Measurements from ENCODE around the gene RBMS2.

The RBMS2 gene

GRCh38 chr12:56634242-56634836 lies 112.7 kb downstream of the RBMS2 start (continued):
- TF ChIP-seq RBAK (tag by site-specific recombination; IDR thresholded peaks at IDR 0.05), result no peak
- no peak for TF ChIP-seq ZNF362 (tag by site-specific recombination; IDR thresholded peaks at IDR 0.05)
- no peak for TF ChIP-seq ZSCAN5A (tag by site-specific recombination; IDR thresholded peaks at IDR 0.05)
- TF ChIP-seq PRDM6 (tag by site-specific recombination; IDR thresholded peaks at IDR 0.05), result no peak
- no peak for TF ChIP-seq ZNF621 (tag by site-specific recombination; IDR thresholded peaks at IDR 0.05)
- TF ChIP-seq GLI2 (tag by site-specific recombination; IDR thresholded peaks at IDR 0.05; ENCODE audit: borderline replicate concordance, low read depth), result no peak
- no peak for TF ChIP-seq FEZF1 (tag by site-specific recombination; IDR thresholded peaks at IDR 0.05)
- TF ChIP-seq ZSCAN16 (tag by site-specific recombination; IDR thresholded peaks at IDR 0.05), result no peak
- TF ChIP-seq ZNF624 (tag by site-specific recombination; IDR thresholded peaks at IDR 0.05), result no peak
- TF ChIP-seq ZNF654 (tag by site-specific recombination; IDR thresholded peaks at IDR 0.05; ENCODE audit: low read depth), result no peak
- TF ChIP-seq ZNF830 (tag by site-specific recombination; IDR thresholded peaks at IDR 0.05; ENCODE audit: low read depth), result no peak
- peak; percentile 32; the same call in 1 of the 2 replicates for TF ChIP-seq KLF9 (tag by site-specific recombination; IDR thresholded peaks at IDR 0.05; ENCODE audit: low read depth)
- no peak for TF ChIP-seq ZBTB21 (tag by site-specific recombination; IDR thresholded peaks at IDR 0.05)
- peak; percentile 39; the same call in 1 of the 2 replicates for TF ChIP-seq KLF10 (tag by site-specific recombination; IDR thresholded peaks at IDR 0.05)
- TF ChIP-seq TRIM28 (IDR thresholded peaks at IDR 0.05; ENCODE audit: borderline replicate concordance, low read length), result no peak
- TF ChIP-seq ZSCAN23 (tag by site-specific recombination; IDR thresholded peaks at IDR 0.05), result no peak
- peak; percentile 72 for TF ChIP-seq ZBTB17 (tag by site-specific recombination; IDR thresholded peaks at IDR 0.05)
- TF ChIP-seq ZFP41 (tag by site-specific recombination; IDR thresholded peaks at IDR 0.05; ENCODE audit: borderline replicate concordance), result no peak
- TF ChIP-seq ZNF785 (tag by site-specific recombination; IDR thresholded peaks at IDR 0.05), result no peak
- TF ChIP-seq, protein P1, sequence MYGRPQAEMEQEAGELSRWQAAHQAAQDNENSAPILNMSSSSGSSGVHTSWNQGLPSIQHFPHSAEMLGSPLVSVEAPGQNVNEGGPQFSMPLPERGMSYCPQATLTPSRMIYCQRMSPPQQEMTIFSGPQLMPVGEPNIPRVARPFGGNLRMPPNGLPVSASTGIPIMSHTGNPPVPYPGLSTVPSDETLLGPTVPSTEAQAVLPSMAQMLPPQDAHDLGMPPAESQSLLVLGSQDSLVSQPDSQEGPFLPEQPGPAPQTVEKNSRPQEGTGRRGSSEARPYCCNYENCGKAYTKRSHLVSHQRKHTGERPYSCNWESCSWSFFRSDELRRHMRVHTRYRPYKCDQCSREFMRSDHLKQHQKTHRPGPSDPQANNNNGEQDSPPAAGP (tag by site-specific recombination; IDR thresholded peaks at IDR 0.05), result no peak; the same call in 1 of the 2 replicates
- TF ChIP-seq ZFP37 (tag by site-specific recombination; IDR thresholded peaks at IDR 0.05), result no peak
- TF ChIP-seq ZNF768 (tag by site-specific recombination; IDR thresholded peaks at IDR 0.05), result no peak
- TF ChIP-seq ZXDB (tag by site-specific recombination; IDR thresholded peaks at IDR 0.05), result no peak; the same call in 1 of the 2 replicates
- TF ChIP-seq, protein P2, sequence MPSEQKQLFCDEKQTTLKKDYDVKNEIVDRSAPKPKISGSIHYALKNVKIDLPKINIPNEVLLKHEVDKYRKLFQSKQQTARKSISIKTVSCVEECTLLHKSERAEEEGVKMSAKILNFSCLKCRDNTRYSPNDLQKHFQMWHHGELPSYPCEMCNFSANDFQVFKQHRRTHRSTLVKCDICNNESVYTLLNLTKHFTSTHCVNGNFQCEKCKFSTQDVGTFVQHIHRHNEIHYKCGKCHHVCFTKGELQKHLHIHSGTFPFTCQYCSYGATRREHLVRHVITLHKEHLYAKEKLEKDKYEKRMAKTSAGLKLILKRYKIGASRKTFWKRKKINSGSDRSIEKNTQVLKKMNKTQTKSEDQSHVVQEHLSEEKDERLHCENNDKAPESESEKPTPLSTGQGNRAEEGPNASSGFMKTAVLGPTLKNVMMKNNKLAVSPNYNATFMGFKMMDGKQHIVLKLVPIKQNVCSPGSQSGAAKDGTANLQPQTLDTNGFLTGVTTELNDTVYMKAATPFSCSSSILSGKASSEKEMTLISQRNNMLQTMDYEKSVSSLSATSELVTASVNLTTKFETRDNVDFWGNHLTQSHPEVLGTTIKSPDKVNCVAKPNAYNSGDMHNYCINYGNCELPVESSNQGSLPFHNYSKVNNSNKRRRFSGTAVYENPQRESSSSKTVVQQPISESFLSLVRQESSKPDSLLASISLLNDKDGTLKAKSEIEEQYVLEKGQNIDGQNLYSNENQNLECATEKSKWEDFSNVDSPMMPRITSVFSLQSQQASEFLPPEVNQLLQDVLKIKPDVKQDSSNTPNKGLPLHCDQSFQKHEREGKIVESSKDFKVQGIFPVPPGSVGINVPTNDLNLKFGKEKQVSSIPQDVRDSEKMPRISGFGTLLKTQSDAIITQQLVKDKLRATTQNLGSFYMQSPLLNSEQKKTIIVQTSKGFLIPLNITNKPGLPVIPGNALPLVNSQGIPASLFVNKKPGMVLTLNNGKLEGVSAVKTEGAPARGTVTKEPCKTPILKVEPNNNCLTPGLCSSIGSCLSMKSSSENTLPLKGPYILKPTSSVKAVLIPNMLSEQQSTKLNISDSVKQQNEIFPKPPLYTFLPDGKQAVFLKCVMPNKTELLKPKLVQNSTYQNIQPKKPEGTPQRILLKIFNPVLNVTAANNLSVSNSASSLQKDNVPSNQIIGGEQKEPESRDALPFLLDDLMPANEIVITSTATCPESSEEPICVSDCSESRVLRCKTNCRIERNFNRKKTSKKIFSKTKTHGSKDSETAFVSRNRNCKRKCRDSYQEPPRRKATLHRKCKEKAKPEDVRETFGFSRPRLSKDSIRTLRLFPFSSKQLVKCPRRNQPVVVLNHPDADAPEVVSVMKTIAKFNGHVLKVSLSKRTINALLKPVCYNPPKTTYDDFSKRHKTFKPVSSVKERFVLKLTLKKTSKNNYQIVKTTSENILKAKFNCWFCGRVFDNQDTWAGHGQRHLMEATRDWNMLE (tag by site-specific recombination; conservative IDR thresholded peaks at IDR 0.05; ENCODE audit: low read depth), result no peak
- TF ChIP-seq KLF8 (tag by site-specific recombination; IDR thresholded peaks at IDR 0.05), result peak; percentile 83
- TF ChIP-seq, protein P3, sequence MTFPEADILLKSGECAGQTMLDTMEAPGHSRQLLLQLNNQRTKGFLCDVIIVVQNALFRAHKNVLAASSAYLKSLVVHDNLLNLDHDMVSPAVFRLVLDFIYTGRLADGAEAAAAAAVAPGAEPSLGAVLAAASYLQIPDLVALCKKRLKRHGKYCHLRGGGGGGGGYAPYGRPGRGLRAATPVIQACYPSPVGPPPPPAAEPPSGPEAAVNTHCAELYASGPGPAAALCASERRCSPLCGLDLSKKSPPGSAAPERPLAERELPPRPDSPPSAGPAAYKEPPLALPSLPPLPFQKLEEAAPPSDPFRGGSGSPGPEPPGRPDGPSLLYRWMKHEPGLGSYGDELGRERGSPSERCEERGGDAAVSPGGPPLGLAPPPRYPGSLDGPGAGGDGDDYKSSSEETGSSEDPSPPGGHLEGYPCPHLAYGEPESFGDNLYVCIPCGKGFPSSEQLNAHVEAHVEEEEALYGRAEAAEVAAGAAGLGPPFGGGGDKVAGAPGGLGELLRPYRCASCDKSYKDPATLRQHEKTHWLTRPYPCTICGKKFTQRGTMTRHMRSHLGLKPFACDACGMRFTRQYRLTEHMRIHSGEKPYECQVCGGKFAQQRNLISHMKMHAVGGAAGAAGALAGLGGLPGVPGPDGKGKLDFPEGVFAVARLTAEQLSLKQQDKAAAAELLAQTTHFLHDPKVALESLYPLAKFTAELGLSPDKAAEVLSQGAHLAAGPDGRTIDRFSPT (tag by site-specific recombination; IDR thresholded peaks at IDR 0.05), result no peak
- no peak for TF ChIP-seq REPIN1 (tag by site-specific recombination; IDR thresholded peaks at IDR 0.05; ENCODE audit: low read depth)
- TF ChIP-seq ZNF10 (tag by site-specific recombination; IDR thresholded peaks at IDR 0.05), result no peak
- no peak for TF ChIP-seq ZSCAN30 (tag by site-specific recombination; IDR thresholded peaks at IDR 0.05)

Data from HEK293 (cell line).